ENCODE measurements around the gene SLC30A9. TPM values are rescaled to one million over a fixed set of nuclear protein-coding genes. Genes with fewer than 3 reads are reported as not detected.

SLC30A9 gene
- total RNA-seq, 1 donor from 2014 or later: 51.5 TPM

DNA sequence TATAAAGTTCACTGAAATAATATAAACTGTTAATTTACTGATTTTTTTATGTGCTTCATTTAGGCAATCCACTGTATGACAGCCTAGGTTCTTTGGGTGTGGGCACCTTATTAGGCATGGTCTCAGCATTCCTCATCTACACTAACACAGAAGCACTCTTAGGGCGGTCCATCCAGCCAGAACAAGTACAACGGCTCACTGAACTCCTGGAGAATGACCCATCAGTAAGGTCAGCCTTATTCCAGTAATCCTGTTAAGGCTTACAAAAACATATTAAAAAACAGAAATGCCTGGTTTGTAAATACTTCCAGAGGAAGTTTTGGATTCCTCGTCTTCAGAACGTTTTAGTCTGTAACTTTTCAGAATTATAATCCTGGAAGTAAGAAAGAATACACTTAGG lies 80.1 kb downstream of the SLC30A9 start:
- Mint-ChIP-seq H3K36me3 (ENCODE audit: unreplicated experiment) (peaks cover 31% of the 10 kb centered on the region), H3K27ac (ENCODE audit: unreplicated experiment) (no peak overlapping the region), H3K4me1 (ENCODE audit: unreplicated experiment) (no peaks in the 10 kb centered on the region), H3K9me3 (ENCODE audit: unreplicated experiment) (no peaks in the 10 kb centered on the region), H3K4me3 (ENCODE audit: unreplicated experiment) (no peak overlapping the region), H3K27me3 (ENCODE audit: unreplicated experiment) (no peaks in the 10 kb centered on the region)
- DNase-seq (ENCODE audit: extremely low spot score, unreplicated experiment): no peak
- TF ChIP-seq, protein P1, sequence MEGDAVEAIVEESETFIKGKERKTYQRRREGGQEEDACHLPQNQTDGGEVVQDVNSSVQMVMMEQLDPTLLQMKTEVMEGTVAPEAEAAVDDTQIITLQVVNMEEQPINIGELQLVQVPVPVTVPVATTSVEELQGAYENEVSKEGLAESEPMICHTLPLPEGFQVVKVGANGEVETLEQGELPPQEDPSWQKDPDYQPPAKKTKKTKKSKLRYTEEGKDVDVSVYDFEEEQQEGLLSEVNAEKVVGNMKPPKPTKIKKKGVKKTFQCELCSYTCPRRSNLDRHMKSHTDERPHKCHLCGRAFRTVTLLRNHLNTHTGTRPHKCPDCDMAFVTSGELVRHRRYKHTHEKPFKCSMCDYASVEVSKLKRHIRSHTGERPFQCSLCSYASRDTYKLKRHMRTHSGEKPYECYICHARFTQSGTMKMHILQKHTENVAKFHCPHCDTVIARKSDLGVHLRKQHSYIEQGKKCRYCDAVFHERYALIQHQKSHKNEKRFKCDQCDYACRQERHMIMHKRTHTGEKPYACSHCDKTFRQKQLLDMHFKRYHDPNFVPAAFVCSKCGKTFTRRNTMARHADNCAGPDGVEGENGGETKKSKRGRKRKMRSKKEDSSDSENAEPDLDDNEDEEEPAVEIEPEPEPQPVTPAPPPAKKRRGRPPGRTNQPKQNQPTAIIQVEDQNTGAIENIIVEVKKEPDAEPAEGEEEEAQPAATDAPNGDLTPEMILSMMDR (IDR thresholded peaks at IDR 0.05): no peak

DNA sequence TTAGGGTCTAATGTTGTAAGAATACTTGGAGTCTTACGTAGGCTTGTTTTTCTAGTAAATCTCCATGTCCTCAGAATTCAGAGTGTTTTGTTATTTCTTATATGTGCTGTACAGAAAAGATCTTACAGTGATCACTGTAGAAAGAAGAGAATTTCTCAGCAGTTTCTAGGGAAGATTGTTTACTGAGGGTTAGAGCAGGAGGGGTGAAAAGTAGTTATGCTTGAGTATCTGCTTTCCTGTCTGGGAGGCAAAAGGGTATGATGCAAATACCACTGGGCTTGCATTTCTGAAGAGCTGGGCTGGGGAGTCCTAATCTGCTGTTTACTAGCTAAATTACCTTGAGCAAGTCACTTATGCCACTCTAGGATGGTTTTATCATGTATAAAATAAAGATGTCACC lies 84.0 kb downstream of the SLC30A9 start:
- Mint-ChIP-seq H3K36me3 (ENCODE audit: unreplicated experiment) (peaks cover 42% of the 10 kb centered on the region), H3K4me1 (ENCODE audit: unreplicated experiment) (no peaks in the 10 kb centered on the region), H3K9me3 (ENCODE audit: unreplicated experiment) (no peaks in the 10 kb centered on the region), H3K27me3 (ENCODE audit: unreplicated experiment) (no peaks in the 10 kb centered on the region), H3K27ac (ENCODE audit: unreplicated experiment) (no peak overlapping the region), H3K4me3 (ENCODE audit: unreplicated experiment) (no peak overlapping the region)
- TF ChIP-seq, protein P1 (IDR thresholded peaks at IDR 0.05): no peak
- DNase-seq (ENCODE audit: extremely low spot score, unreplicated experiment): no peak

DNA sequence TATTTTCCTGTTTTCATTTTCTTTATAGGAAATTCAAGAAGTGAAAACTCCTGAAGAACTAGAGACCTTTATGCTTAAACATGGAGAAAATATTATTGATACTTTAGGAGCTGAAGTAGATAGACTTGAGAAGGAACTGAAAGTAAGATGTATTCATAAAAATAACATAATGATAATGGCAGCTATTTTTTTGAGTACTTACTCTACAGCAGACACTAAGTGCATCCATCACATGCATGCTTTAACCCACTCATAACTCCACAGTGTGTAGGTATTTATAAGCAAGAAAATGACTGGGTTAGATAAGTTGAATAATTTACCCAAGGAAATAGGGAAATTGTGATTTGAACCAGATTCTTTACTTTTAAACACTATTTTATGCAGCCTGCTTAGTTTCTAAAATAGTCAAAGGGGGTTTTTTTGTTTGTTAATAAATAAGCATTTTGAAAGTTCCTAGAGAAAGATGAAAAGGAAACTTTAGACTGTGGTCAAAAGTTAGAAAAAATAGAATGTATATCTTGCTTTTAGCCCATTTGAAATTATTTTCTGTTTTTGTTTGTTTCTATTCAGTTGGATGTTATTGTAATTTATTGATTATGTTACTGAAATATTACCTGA lies 88.0 kb downstream of the SLC30A9 start:
- DNase-seq (ENCODE audit: extremely low spot score, unreplicated experiment): no peak
- Mint-ChIP-seq H3K27me3 (ENCODE audit: unreplicated experiment) (no peaks in the 10 kb centered on the region), H3K4me1 (ENCODE audit: unreplicated experiment) (no peaks in the 10 kb centered on the region), H3K9me3 (ENCODE audit: unreplicated experiment) (no peaks in the 10 kb centered on the region), H3K27ac (ENCODE audit: unreplicated experiment) (no peak overlapping the region), H3K36me3 (ENCODE audit: unreplicated experiment) (peaks cover 31% of the 10 kb centered on the region), H3K4me3 (ENCODE audit: unreplicated experiment) (no peak overlapping the region)
- TF ChIP-seq, protein P1 (IDR thresholded peaks at IDR 0.05): no peak

DNA sequence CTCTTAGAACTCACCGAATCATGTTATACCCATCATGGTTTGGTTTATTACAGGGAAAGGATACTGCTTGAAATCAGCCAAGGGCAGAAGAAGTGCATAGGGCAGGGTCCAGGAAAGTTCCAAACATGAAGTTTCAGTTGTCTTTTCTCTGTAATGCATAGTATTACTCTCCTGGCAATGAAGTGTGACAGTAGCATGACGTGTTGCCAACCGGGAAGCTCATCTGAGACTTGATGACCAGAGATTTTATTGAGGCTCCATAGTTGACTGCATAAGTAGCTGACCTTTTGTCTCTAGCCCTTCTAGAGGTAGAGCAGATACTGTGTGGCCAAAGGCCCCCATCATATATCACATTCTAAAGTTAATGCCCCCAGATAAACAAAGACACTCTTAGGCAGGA lies 90.0 kb downstream of the SLC30A9 start:
- TF ChIP-seq, protein P1 (IDR thresholded peaks at IDR 0.05): no peak
- DNase-seq (ENCODE audit: extremely low spot score, unreplicated experiment): no peak
- Mint-ChIP-seq H3K36me3 (ENCODE audit: unreplicated experiment) (peaks cover 27% of the 10 kb centered on the region), H3K27me3 (ENCODE audit: unreplicated experiment) (no peaks in the 10 kb centered on the region), H3K4me1 (ENCODE audit: unreplicated experiment) (no peaks in the 10 kb centered on the region), H3K4me3 (ENCODE audit: unreplicated experiment) (no peak overlapping the region), H3K9me3 (ENCODE audit: unreplicated experiment) (no peaks in the 10 kb centered on the region), H3K27ac (ENCODE audit: unreplicated experiment) (no peak overlapping the region)

DNA sequence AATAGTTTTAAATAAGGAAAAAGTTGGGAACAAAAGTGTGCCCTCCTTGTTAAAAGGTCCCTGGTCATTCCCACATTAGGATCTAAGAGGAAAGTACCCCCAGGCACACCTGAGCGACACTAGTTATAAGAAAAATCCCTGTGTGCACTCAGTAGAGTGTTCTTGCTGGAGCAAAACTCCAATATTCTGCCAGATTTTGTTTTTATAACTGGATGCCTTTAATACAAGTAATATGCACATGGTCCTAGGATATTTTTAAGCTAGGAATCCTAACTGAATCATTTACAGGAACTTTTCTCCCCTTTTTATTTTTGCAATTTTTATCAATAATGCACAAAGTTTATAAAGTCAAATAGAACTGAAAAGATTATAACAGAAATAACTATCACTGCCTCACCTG lies 93.5 kb downstream of the SLC30A9 start:
- peaks cover 25% of the 10 kb centered on the region for H3K36me3 Mint-ChIP-seq (ENCODE audit: unreplicated experiment)

More for the DNA sequence above, 93.5 kb downstream of the SLC30A9 start:
- no peaks in the 10 kb centered on the region for H3K27me3 Mint-ChIP-seq (ENCODE audit: unreplicated experiment)
- no peak for DNase-seq (ENCODE audit: extremely low spot score, unreplicated experiment)
- no peaks in the 10 kb centered on the region for H3K9me3 Mint-ChIP-seq (ENCODE audit: unreplicated experiment)
- TF ChIP-seq, protein P1 (IDR thresholded peaks at IDR 0.05): no peak
- H3K4me1 Mint-ChIP-seq (ENCODE audit: unreplicated experiment): no peaks in the 10 kb centered on the region
- no peak overlapping the region for H3K27ac Mint-ChIP-seq (ENCODE audit: unreplicated experiment)
- no peak overlapping the region for H3K4me3 Mint-ChIP-seq (ENCODE audit: unreplicated experiment)
